GM12875 (cell line): ENCODE data around the gene MCEE.

Experiments
- H3K4me3 ChIP-seq: one replicate; pipeline ENCODE4 v1.5.1; 2011; ENCODE audit warnings: low read depth, low read length, control low read depth
- CTCF ChIP-seq: IDR thresholded peaks from 2 replicates; pipeline ENCODE4 v1.5.1; 2011; ENCODE audit warnings: low read depth, mild to moderate bottlenecking, control low read depth, inconsistent platforms, low read length, moderate library complexity, borderline replicate concordance; ENCODE audit not compliant: insufficient read depth

The MCEE gene

GRCh38 chr2:71064754-71065621, 65.0 kb downstream of the MCEE start:
- no peak overlapping the region for H3K4me3 ChIP-seq
- TF ChIP-seq CTCF = no peak

DNA sequence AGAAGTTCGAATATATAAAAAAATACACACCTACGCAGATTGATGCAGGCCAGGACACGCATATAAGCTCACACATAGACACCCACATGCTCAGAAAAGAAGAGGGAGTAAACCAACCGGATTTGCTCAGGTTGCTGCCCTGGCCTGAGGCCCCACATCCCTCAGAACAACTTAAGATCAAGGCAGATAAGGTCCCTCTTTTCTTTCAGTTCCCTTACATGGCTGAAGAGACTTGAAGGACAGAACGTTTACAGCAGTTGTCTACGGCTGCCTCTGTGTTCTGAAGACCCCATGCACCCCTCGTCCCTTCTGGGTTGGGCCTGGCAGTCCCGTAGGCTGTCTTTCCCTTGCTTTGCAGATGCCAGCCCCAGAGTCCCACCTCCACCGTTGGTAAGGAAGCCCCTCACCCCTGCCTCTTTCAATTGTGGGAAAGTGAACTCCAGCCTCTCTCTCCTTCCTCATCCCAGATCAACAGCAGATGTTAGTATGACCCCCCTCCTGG, 65.9 kb downstream of the MCEE start:
- no peak overlapping the region for H3K4me3 ChIP-seq

DNA sequence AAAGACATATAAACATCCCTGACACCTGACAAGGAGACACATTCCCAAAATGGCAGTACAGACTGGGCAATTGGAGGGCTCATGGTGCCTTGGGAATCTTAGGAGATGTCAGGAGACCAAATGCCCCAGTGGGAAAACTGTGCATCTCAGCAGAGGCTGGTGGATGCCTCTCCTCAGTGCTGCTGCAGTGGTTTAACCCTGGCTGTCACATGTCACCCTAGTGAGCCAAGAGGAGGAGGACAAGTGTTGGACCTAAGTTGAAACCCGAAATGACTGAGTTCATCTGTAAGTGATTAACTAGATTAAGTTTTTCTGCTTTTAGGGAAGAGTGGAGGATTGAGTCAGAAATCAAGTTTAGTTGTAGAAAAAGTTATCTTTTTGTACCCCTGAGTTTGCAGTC, 66.8 kb downstream of the MCEE start:
- H3K4me3 ChIP-seq = no peak overlapping the region
- TF ChIP-seq CTCF = no peak

More for the DNA sequence above, 65.9 kb downstream of the MCEE start:
- TF ChIP-seq CTCF = no peak

DNA sequence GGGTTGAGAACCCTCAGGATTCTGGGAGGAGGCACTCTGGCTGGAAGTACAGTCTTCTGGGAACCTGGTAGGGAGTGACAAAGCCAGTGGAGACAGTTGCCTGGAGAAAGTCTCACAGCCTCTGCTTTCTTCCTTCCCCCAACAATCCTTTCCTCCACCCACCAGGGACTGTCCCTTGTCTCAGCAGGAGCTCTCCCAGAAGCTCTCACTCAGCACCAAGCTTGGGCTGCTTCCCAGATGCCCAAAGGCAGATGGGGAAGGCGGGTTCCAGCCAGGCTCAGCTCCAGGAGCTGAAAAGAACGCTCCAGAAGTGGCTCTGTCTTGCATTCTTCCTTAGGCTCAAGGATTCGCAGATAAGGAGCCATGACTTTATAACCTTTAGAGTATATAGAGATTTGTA, 69.2 kb downstream of the MCEE start:
- no peak overlapping the region for H3K4me3 ChIP-seq
- no peak for TF ChIP-seq CTCF

DNA sequence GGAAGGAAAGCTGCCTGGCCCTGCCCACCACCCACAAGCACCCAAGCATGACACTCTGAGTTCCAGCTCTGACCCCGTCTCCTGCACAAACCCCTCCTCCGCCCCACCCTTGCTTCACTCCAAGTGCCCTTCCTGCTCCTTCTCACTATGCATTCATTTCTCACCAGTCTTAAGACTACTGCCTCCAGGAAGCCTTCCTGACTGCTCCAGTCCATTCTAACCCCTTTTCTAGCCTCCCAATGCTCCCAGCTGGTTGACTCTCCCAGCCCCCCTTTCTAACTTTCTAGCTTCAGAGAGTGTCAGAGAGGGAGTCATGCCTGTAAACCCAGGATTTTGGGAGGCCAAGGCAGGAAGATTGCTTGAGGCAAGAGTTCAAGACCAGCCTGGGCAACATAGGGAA, 69.8 kb downstream of the MCEE start:
- no peak for TF ChIP-seq CTCF
- H3K4me3 ChIP-seq = no peak overlapping the region
